HG02610 (cell line): Measurements from ENCODE around the gene FLT4.
"Not testable (repeated sequence)": the region's sequence is repeated elsewhere in the genome, so short reads cannot be mapped to it uniquely, and the experiment has no call there.

ENCODE experiments used
- ATAC-seq: cut with Tn5 transposase; IDR thresholded peaks from one replicate; pipeline ENCODE4 v1.9.1; 2021; ENCODE audit warnings: mild to moderate bottlenecking, moderate library complexity; ENCODE audit not compliant: unreplicated experiment

FLT4 gene

DNA sequence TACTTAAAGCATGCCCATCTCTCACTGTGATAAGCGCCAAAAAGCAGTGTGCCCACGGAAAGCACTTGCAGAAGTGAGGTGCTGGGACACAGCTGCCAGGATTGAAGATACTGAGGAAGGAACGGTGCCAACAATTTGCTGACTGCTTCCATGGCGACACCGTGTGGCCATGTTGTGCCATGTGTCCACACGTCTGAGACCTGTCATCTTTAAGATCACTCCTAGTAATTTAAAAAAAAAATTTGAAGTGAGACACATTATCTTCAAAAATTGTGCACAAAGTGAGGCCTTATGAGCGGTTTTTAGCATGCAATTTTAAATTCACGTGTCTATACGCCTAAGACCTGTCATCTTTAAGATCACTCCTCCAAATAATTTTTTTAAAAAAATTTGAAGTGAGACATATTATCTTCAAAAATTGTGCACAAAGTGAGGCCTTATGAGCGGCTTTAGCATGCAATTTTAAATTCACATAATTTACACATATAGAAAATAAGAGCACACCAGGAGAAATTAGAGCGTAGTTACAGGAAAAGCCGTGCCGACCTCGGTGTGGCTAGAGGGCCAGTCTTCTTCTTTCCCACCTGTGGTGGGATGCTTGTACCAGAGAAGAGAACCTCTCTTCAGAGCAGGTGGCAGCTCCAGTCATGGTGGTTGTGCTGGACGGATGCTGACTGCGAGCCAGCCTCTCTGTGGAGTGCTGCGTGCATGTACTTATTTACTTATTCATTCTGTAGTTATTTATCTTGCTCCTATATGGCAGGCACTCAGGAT, 21.4 kb upstream of the FLT4 start:
- ATAC-seq = no peak

DNA sequence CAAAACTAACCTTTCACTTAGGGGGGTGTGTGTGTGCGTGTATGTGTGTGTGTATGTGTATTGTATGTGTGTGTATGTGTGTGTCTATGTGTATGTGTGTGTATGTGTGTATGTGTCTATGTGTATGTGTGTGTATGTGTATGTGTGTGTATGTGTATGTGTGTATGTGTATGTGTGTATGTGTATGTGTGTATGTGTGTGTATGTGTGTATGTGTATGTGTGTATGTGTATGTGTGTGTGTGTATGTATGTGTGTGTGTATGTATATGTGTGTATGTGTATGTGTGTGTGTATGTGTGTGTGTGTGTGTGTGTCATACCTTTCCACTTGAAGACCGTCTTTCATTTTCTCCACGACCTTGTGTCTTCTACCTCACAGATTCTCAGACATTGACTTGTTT, 20.8 kb upstream of the FLT4 start:
- ATAC-seq = no peak

DNA sequence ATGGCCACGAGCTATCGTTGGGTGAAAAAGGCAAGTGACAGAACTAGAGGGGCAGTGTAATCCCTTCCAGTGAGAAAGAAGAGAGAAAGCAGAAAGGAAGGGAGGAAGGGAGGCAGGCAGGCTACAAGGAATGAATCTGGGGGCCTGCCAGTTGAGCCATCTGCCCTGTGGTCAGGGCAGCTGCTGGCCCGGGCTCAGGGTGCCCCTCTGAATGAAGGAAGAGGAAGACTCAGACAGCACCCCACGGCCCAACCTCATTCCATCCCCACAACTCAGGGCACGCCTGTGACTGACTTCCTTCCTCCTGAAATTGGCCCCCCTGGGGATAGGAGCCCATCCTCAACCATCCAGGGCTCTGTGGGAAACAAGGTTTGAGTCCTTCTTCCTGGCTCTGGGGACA, 20.3 kb upstream of the FLT4 start:
- ATAC-seq = no peak

DNA sequence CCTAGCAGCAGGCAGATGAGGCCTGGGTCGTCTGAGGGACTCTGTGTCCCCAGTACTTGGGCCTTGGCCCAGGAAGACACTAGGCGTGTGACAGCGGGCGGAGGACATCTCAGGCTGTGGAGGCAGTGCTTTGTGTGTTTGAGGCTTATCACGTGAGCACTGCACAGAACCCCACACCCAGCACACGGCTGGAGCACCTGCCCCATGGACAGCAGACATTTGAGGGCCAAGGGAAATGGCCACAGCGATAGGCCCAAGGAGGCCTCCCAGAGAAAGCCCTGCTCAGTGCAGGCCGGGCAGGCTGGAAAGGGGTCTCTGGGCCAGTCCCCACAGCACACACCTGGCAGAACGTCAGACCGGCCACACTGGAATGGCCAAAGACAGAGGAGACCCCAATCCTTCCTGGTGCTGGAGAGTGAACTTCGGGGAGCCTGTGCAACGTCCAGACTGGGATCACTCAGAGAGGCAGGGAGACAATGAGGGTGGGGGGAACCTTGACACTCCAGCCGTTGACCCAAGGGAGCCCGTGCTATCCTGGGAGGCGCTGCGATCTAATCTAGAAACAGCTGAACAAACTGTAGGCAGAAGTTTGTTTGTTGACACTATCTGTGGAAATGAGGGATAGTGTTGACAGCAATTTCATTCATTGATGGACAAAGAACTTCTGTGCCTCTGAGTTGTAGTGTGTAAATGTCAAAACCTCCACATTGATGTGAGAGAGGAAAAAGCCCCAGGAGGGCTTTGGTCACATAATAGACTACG, 19.6 kb upstream of the FLT4 start:
- no peak for ATAC-seq

DNA sequence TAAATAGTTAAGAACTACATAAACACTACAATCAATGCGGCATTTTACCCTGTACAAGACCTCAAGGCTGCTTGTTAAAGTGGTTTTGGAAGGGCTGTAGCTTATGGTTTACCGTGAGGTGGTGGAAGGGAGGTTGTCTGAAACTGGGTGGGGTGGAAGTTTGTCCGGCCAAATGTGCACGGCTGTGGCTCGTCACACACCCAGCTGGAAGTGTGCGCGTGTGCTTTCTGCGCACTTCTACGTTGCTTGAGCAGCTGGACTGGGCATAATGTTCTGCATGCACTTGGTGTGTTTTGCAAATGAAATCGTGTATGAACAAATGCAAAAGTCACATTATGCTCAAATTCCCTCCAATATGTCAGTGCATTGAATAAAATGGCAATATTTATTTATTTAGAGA, 17.4 kb upstream of the FLT4 start:
- ATAC-seq = no peak

DNA sequence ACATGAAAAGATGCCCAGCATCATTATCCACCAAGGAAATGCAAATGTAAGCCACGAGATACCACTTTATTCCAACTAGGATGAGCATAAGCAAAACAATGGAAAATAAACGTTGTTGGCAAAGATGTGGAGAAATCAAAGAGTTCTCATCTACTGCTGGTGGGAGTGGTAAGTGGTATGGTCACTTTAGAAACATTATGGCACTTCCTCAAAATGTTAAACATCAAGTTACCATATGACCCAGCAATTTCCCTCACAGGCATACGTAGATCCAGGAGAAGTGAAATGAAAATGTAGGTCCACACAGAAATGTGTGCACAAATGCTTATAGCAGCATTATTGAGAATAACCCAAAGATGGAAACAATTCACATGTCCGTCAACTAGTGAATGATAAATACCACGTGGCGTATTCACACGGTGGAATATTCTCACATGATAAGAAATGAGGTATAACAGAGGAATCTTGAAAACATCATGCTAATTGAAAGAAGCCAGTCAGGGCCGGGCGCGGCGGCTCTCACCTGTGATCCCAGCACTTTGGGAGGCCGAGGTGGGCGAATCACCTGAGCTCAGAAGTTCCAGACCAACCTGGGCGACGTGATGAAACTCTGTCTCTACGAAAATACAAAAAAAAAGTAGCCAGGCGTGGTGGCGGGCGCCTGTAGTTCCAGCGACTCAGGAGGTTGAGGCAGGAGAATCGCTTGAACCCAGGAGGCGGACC, 16.4 kb upstream of the FLT4 start:
- ATAC-seq = no peak

DNA sequence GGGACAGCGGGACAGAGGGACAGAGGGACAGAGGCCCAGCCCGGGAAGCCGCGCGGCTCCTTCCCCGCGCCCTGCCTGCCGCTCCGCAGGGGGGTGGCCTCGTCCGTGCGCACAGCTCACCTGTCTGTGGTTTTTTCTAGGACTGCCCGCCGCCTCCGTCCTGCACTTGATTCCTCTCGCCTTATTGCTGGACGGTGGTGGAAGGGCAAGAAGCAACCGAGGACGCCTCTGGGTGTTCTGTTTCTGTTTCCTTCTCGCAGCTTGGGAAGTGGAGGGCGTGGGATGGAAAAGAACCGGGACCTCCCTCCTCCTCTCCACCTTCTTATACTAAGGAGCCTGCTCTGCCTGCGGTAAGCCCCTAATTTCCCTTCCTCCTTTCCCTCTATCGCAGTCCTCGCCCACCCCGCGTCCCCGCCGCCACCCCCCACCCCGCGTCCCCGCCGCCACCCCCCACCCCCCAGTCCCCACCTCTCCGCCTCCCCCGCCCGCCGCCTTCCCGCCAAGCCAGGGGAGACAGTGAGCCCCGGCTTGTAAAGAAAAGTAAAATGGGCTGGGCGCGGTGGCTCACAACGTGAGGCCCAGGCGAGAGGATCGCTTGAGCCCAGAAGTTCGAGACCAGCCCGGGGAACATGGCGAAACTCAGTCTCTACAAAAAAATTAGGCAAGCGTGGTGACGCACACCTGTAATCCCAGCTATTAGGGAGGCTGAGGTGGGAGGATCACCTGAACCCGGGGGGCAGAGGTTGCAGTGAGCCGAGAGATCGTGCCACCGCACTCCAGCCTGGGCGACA, 9.6 kb upstream of the FLT4 start:
- ATAC-seq = no peak

DNA sequence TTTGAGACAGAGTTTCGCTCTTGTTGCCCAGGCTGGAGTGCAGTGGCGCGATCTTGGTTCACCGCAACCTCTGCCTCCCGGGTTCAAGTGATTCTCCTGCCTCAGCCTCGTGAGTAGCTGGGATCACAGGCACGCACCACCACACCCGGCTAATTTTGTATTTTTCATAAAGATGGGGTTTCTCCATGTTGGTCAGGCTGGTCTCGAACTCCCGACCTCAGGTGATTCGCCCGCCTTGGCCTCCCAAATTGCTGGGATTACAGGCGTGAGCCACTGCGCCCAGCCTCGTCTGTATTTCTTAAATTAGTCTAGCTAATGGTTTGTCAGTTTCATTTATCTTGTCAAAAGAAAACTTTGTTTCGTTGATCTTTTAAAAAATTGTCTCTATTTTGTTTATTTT, 5.8 kb upstream of the FLT4 start:
- ATAC-seq = not testable (repeated sequence)

DNA sequence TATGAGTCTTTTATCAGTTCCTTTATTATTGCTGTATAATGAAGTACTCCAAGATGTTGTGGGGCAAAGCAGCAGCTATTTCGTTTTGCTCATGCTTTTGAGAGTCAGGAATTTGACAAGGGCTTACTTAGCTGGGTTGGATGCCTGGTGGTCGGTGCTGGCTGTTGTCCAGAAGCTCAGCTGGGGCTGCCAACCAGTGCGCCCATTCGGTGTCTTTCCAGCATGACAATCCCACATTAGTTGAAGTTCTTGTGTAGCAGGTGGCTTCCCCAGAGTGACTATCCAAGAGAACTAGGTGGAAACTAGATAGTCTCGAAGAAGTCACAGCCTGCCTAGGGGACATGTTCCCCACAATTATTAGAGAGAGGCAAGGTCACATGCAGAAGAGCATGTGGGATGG, 3.4 kb upstream of the FLT4 start:
- no peak for ATAC-seq

DNA sequence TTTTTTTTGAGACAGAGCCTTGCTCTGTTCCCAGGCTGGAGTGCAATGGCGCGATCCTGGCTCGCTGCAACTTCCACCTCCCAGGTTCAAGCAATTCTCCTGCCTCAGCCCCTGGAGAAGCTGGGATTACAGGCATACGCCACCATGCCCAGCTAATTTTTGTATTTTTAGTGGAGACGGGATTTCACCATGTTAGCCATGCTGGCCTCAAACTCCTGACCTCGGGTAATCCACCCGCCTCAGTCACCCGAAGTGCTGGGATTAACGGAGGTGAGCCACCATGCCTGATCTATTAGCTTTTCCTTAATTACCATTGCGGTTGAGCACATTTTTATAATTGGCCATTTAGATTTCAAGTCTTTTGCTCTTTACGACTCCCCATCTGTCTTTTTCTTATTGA, 2.9 kb upstream of the FLT4 start:
- ATAC-seq = no peak

DNA sequence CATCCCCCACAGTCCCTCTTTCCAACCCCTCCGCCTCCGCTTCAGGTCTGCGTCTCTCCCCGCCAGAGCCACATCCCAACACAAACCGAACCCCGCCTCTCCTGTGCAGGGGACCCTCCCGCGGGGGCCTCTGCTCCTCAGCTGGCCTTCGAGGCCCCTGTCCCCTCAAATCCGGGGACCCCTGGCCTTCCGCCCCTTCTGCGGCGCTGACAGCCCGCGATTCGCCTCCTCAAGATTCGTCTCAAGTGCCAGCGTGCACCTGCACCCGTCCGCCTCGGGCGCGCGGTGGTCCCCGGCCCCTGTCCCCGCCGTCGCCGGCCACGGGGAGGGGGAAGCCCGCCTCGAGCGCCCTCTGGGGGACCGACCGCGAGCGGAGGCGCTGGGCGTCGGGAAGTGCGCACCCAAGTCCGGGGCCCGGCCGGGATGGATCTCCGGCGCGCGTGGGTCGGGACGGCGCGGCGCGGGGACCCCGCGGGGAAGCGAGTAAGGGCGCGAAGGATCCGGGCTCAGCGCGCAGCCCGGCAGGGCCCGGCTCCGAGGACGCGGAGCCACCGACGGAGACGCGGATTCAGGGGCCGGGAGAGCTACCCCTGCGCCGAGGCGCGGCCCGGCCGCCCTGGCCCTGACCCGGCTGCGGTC, 623 bp downstream of the FLT4 start:
- ATAC-seq = no peak

DNA sequence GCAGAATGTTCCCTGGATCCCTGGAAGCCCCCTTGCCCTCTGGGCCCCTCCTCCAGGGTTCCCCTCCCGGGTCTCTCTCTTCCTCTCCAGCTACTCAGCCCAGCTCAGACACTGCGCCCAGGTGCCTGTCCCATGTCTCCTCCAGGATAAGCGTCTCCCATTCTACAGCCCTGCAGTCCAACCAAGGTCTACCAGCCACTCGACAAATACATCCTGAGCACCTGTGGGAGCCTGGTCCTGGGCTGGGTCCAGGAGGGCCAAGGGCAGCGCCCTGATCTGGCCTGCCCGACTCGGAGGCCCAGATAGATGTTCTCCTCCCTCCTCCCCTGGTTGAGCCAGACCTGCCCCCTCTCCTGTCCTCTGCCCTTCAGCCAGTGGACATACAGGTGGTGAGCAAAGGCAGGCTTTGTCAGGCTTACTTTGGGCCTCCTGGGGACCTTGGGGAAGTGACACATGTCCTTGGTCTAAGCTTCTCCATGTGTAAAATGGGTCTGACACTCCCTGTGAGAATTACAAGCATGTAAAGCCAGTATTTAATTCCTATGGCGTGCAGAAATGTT, 1.4 kb downstream of the FLT4 start:
- ATAC-seq = no peak

DNA sequence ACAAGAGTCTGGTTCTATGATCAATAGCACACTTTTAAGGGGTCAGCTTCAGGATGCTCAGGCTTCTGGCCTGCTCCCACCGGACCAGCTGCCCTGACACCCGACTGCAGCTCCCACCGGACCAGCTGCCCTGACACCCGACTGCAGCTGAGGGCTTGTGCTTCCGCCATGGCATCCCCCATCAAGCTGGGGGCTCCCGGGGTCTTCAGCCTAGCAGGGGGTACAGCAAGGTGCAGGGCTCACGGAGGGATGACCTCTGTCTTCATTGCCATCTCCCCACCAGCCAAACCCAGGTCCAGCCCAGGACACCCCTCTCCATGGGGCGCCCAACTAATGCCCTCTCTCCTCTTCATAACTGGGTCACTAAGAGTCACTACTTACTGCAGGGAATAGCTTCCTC, 1.9 kb downstream of the FLT4 start:
- ATAC-seq = no peak

DNA sequence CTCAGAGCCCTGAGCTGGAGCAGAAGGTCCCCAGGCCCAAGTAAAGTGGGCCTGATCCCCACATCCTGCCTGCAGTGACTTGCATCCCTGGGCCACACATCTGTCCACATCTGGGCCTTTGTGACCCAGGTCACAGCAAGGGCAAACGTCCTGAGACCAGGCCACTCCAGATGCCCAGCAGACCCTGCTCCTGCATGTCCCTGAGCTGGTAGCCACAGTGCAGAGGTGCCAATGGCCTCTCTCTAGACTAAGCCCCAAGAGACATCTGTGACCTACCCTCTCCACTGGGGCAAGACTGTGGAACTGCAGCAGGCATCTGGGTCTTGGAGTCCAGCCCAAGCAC, 2.5 kb downstream of the FLT4 start:
- ATAC-seq = no peak

DNA sequence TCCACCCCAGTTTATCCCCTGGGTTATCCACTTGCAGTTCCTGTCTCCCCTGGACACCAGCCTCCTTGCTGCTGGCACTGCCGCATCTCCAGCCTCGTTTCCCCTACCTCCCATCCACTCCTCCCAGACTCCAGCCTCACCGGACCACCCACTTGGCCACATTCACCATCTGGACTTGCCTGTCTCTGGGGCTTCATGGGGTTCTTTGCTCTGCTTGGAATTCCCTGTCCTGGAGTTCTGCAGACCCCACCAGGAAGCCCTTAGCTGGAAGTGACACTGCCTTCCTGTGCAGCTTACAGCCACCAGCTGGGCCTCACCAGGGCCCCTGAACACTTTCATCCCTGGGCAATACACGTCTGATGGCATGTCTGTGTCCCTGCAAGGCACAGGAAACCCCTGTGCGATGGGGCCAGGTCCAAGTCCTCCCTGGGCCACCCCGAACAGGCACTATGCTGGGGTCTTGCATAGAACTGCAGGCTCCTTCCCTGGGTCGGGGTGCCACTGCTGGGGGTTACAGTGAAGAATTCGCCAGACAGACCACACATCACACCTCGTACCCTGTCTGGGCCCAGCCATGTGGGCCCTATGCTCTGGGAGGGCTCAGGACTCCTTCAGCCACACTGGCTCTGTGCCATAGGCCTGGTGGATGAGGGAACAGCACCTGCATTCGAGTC, 3.0 kb downstream of the FLT4 start:
- no peak for ATAC-seq

DNA sequence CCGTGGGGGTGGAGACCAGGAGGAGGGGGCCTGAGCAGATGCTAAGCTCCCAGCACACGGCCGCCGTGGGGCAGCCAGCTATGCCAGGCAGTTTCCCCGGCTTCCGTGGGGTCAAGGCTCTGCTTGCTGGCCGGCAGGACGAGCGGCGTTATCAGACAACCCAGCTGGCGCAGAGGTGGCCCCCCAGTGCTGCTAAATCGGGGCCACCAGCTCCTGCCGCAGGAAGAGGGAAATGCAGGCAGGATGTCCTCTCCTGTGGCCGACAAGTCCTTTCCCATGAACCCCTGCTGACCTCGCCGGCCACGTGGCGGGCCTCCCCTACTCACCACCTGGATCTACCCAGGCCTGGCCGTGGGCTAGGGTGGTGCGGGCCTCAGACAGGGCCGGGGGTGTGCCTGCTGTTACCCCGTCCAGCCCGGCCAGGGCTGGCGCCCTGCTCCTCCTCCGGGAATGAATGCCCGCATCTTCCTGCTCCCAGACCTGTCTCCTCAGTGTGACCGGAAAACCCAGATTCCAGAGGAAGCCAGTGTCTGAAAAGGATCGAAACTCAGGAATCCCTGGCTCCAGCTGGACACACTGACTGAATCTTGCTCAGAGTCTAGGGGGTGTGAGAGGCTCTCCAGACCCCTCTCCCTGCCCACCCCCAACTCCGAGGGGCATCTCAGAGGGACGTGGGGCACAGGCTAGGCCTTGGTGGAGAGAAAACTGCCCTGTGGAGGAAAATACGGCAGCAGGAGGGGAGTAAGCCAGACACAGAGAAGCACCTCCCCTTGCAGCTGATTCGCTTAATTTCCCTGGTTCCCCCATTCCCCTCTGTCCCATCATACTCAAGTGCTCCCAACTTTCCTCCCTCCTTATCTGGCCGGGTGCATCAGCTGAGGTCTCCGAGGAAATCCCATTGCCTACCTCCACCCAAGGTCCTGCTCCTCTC, 3.9 kb downstream of the FLT4 start:
- no peak for ATAC-seq

DNA sequence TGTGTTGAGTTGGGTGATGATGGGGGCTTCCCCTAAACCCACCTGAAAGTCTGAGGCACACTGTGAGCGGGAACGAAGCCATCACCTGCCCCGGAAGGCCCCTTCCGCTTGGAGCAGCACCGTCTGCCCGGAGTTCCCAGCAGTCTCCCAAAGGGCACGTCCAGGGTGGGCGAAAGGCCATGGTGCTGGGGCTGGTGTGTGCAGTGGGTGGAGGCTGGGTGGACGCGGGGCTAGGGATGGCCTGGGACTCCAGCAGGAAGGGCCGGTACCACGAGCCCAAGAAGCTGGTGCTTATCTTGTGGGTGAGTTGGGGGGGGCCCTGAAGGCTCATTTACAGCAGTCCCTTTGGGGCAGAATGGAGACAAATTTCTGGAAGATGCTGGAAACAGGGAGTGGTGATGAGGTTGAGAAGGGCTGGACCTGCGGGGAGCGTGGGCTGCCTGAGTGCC, 4.6 kb downstream of the FLT4 start:
- ATAC-seq = no peak

DNA sequence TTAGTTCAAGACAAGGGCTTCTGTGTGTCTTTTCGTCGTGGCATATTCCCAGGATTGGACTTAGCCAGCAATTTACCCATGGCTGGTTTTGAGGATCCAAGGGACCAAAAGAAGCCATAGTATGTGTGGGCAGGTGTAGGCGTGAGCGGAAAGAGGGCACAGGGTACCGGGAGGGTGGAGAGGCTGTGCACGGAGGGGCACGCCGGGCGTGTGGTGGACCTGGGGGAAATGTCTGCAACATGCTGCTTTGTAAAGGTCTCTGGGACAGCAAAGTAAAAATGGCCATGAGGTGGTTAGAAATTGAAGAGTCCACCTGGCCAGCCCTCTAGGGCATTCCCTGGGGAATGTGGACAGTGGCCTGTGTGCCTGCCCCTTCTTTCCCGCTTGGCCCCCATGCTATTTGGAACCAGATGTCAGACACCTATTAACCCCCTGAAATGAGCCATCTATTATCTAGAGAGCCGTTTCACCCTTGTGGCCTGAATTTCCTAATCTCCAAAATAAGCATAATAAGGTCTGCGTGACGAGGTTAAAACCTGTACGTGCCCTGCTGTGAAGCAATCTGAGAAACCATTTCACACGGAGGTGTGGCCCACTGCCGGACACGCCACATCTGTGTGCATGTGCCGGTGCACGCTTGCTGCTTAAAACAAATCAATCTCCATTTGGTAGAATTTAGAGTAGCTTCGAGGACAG, 5.1 kb downstream of the FLT4 start:
- no peak for ATAC-seq
